ENCODE data around the gene BRD1.
"Not testable (repeated sequence)": the region's sequence is repeated elsewhere in the genome, so short reads cannot be mapped to it uniquely, and the experiment has no call there.

The BRD1 gene

GRCh38 chr22:49783036-49783746 is 44.5 kb downstream of the BRD1 start:
- DNase-seq (ENCODE audit: low read depth): no peak

GRCh38 chr22:49781886-49782285 is 45.8 kb downstream of the BRD1 start:
- DNase-seq (ENCODE audit: low read depth): not testable (repeated sequence)

GRCh38 chr22:49781289-49781782 is 46.3 kb downstream of the BRD1 start:
- no peak for DNase-seq (ENCODE audit: low read depth)

GRCh38 chr22:49780698-49781288 is 46.9 kb downstream of the BRD1 start:
- no peak for DNase-seq (ENCODE audit: low read depth)

GRCh38 chr22:49779853-49780697 is 47.6 kb downstream of the BRD1 start:
- no peak for DNase-seq (ENCODE audit: low read depth)

- DNase-seq (ENCODE audit: low read depth): no peak
Measured at GRCh38 chr22:49779211-49779610, 48.5 kb downstream of the BRD1 start.

DNA sequence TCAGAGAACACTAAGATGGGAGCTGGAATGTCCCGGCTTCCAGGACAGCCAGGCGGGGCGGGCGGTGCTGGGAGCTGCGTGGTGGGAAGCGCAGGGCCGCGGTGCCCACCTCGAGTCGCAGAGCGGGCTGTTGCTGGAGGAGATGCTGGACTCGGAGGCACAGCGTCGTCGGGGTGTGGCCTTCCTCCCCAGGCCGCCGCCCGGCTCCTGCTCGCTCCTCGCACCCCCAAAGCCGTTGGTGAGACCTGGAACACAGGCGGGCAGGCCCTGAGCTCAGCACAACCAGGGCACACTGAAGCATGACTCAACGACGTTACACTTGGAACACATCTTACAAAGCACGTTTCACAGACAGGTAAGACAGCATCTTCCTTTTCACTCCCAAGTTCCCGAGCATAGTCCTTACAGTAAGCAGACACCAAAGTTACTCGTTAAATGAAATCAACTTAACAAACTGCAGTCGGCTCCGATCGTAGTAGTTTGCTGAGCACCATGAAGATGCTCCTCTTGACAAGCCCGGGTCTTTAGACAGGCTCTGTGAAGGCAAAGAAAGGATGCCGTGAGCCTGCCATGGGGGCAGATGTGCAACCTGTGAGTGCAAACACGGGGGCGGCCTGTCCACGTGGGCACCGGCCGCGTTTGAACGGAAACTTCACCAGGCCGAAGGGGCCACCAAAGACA is 50.0 kb downstream of the BRD1 start:
- DNase-seq (ENCODE audit: low read depth): no peak

DNA sequence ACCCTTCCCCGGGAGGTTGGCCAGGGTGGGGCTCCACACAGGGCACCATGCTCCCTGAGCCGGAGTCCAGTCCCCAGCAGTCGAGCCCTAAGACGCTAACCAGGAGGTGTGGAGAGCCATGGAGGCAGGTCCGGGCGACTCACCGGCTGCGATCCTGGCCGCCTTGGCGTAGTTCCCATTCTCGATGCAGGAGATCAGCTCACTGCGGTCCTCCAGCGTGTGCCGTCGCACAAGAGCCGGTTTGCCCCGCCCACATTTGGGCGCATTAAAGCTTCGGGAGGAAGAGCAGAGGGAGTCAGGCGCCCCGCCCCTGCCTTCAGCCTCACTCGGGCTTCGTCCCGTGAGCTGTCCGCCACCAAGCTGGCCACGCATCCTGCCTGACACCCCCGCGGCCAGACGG is 50.8 kb downstream of the BRD1 start:
- DNase-seq (ENCODE audit: low read depth): no peak

GRCh38 chr22:49775867-49776511 is 51.7 kb downstream of the BRD1 start:
- DNase-seq (ENCODE audit: low read depth): no peak

- DNase-seq (ENCODE audit: low read depth): no peak
Measured at GRCh38 chr22:49775191-49775866, 52.3 kb downstream of the BRD1 start.

DNA sequence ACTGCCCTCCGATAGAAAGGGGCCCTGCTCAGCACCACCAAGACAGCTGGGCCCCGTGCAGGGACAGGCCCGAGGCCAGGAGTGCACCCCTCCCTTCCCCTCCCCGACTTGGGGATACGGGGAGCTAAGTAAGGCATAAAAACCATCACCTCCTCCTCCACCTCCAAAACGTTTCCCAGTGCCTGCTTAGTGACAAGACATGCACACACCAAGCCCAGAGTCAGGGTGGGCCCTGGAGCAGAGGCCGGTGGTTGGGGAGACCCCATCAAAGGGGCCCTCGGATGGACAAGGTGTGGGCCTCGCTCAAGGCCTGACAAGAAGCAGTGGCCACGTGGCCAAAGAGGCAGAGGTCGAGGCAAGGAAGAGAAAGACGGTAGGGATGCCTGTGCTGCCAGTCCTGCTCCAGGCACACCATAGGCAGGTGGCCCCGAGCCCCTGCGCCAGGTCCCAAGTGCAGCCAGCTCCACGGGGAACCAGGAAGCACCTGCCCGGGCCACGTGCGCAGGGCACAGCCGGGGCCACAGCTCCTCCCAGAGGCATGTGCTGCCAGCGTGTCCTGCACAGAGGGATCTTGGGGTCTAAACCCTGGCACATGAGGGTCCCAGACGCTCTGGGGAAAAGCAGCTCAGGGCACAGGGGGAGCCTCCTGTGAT is 53.0 kb downstream of the BRD1 start:
- DNase-seq (ENCODE audit: low read depth): no peak

GRCh38 chr22:49774046-49774445 is 53.6 kb downstream of the BRD1 start:
- DNase-seq (ENCODE audit: low read depth): no peak

DNA sequence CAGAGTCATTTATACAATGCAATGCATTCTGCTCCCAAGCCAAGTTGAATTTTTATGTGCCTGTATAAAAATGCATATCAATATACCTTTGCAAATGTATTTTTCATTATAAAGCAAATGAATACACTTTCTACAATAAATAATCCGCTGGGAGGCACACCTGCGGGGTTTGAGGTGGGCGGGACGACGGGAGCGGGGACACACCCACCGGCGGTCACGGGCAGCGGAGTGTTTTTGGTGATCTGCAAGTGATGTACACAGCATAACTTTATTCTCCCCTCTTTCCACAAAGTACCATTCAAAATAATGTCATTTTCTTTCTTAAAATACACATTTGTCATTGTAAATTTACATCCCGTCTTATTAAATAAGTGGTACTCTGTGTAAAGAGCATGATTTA is 54.1 kb downstream of the BRD1 start:
- no peak for DNase-seq (ENCODE audit: low read depth)

GRCh38 chr22:49772692-49773091 is 55.0 kb downstream of the BRD1 start:
- DNase-seq (ENCODE audit: low read depth): no peak

- no peak for DNase-seq (ENCODE audit: low read depth)
Measured at GRCh38 chr22:49771266-49772065, 56.2 kb downstream of the BRD1 start.

DNA sequence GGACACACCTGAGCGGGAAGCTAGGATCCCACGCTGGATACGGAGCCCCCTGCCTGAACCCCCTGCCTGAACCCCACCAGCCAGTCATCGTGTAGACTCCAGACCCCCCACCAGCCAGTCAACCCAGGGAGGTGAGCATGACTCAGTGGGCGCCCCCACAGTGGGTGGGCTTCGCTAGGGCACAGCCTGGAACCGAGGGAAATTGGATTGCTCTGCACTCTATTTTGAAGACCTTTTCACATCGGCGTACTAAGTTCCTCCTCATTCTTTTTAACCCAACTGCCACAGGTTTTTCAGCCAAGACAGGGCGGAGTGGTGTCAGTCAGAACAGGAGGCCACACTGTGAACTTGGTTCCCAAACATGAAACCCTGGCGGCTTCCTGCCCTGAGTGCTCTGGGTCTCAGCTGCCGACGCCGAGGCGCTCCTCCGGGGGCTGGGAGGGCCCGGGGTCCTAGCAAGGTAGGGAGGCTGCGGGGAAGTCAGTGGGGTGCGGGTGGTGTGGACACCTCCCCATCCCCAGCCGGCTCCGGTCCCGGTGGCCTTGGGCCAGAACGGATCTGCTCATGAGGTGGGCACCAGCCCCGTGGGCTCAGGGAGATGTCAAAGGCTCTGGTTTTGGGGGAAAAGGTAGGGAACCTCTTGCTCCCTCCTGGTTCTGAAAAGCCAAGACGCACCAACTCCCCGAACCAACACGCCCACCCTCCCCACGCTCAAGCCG is 57.0 kb downstream of the BRD1 start:
- DNase-seq (ENCODE audit: low read depth): no peak

GRCh38 chr22:49769691-49770546 is 57.8 kb downstream of the BRD1 start:
- no peak for DNase-seq (ENCODE audit: low read depth)
